Karpas-422 (cell line): ENCODE data around the gene ANKRD62. TPM values are rescaled to one million over a fixed set of nuclear protein-coding genes. Genes with fewer than 3 reads are reported as not detected.
"Not testable (repeated sequence)": the region's sequence is repeated elsewhere in the genome, so short reads cannot be mapped to it uniquely, and the experiment has no call there.

ENCODE experiments used
- DNase-seq: peaks from one replicate; pipeline ENCODE4 v3.0.0-alpha.2; 2015
- H2AFZ ChIP-seq: fragments of 200-600 bp; sonication (generic); 2 replicates; pipeline ENCODE4 v1.6.1; 2014; ENCODE audit warnings: antibody characterized with exemption, low read length, mixed read lengths
- H3K27ac ChIP-seq: fragments of 200-600 bp; sonication (generic); 2 replicates; pipeline ENCODE4 v1.5.1; 2014; ENCODE audit warnings: mild to moderate bottlenecking, low read length, moderate library complexity
- H3K27me3 ChIP-seq: fragments of 200-600 bp; sonication (generic); 2 replicates; pipeline ENCODE4 v1.6.1; 2014; ENCODE audit warnings: low read length, mixed read lengths
- H3K36me3 ChIP-seq: fragments of 200-600 bp; sonication (generic); 2 replicates; pipeline ENCODE4 v1.6.1; 2014; ENCODE audit warnings: low read length, mixed read lengths; ENCODE audit not compliant: insufficient read depth
- H3K4me1 ChIP-seq: fragments of 200-600 bp; sonication (generic); 2 replicates; pipeline ENCODE4 v1.6.1; 2014; ENCODE audit warnings: mild to moderate bottlenecking, low read length, mixed read lengths
- H3K4me2 ChIP-seq: fragments of 200-600 bp; sonication (generic); 2 replicates; pipeline ENCODE4 v1.6.1; 2014; ENCODE audit warnings: low read length, low read depth, mild to moderate bottlenecking; ENCODE audit not compliant: poor library complexity, severe bottlenecking
- H3K4me3 ChIP-seq: fragments of 200-600 bp; sonication (generic); 2 replicates; pipeline ENCODE4 v1.5.1; 2014; ENCODE audit warnings: mild to moderate bottlenecking, antibody characterized with exemption, low read length, mixed read lengths
- H3K79me2 ChIP-seq: fragments of 200-600 bp; sonication (generic); 2 replicates; pipeline ENCODE4 v1.6.1; 2014; ENCODE audit warnings: mild to moderate bottlenecking, low read length, mixed read lengths
- H3K9ac ChIP-seq: fragments of 200-600 bp; sonication (generic); 2 replicates; pipeline ENCODE4 v1.6.0; 2014; ENCODE audit warnings: low read length
- H3K9me2 ChIP-seq: fragments of 200-600 bp; sonication (generic), shearing (Covaris generic); replicated peaks from 2 replicates; pipeline ENCODE4 v1.6.0; 2014; ENCODE audit warnings: mild to moderate bottlenecking, low read length, moderate library complexity; ENCODE audit not compliant: insufficient read depth
- H3K9me3 ChIP-seq: fragments of 300-700, 200-600 bp; sonication (generic); 2 replicates; pipeline ENCODE4 v1.6.1; 2014; ENCODE audit warnings: low read length, mixed read lengths
- H4K20me1 ChIP-seq: fragments of 200-600 bp; sonication (generic); 2 replicates; pipeline ENCODE4 v1.6.1; 2014; ENCODE audit warnings: mild to moderate bottlenecking, antibody characterized with exemption, low read length, low read depth; ENCODE audit not compliant: insufficient read depth
- total RNA-seq: library from RNA; depleted of rRNA; stranded (reverse); fragments of >200 nt; shearing (Covaris generic); gene quantifications from 2 replicates; pipeline ENCODE4 v1.2.3, GENCODE V29; 2014; ENCODE audit warnings: low replicate concordance

ANKRD62 gene
- total RNA-seq, 1 experiment from 2014 or later: not detected

DNA sequence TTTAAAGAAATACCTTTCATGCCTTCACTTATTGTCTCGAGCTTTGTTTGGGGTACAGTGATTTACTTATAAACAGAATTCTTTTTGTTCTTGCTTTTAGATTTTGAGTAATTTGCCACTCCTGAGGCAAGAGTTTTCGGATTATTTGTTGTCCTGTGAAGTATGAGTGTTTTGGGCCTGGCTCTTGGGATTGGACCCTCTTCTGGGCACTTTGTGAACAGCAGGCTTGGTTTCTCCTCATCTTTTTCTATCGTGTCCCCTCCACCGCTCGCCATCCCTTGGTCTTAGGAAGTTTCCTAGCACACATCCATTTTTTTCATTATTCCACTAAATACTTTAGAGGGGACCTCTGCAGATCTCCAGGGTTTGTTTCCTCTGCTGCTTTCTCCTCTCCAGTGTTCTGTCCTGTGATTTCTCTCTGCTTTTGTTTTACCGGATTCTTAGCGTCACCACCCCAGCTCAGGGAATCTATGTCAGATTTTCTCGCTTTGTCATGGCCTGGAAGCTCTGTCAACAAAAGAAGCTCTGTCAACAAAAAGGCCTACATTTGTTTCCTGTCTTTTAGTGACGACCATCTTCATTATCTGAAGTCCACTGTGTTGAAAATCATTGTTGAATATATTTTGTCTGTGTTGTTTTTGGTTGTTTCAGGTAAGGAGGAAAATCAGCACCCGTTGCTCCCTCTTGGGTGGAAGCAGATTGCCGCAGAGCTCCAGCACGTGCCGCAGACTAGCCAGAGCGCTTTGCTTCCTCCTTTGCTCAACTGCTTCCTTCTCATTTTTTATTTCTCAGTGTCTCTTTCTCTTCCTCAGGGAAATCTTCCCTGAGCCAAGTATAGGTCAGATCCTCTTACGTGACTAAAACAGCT lies 27.8 kb downstream of the ANKRD62 start:
- Histone ChIP-seq H3K27me3 (no peaks in the 10 kb centered on the region), H3K4me1 (no peaks in the 10 kb centered on the region), H3K9me3 (no peaks in the 10 kb centered on the region)

DNA sequence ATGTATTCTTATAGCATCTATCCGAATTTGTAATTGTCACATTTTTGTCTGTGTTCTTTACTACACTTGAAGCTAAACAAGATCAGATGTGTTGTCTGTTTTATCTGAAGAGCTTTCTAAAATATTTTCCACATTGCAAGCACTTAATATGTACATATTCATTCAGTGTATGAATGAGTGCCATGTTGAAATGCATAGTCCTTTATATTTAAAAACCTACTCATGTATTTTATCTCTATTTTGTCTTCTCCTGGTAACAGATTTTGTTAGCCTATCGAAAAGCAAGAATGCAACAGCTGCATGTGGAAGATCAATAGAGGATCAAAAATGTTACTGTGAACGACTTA lies 28.4 kb downstream of the ANKRD62 start:
- H3K79me2 ChIP-seq, H3K9me3 ChIP-seq, H3K9me2 ChIP-seq, H4K20me1 ChIP-seq, H3K36me3 ChIP-seq, H3K27ac ChIP-seq, DNase-seq, H3K4me1 ChIP-seq, H3K4me2 ChIP-seq, H3K9ac ChIP-seq, H3K27me3 ChIP-seq, H3K4me3 ChIP-seq, H2AFZ ChIP-seq: not testable (repeated sequence)

More for the DNA sequence above, 27.8 kb downstream of the ANKRD62 start:
- Histone ChIP-seq H3K4me2 (no peak overlapping the region), H3K79me2 (no peaks in the 10 kb centered on the region), H4K20me1 (no peaks in the 10 kb centered on the region), H3K27ac (no peak overlapping the region), H2AFZ (no peak overlapping the region), H3K9me2 (no peaks in the 10 kb centered on the region), H3K9ac (no peak overlapping the region), H3K4me3 (no peak overlapping the region), H3K36me3 (no peaks in the 10 kb centered on the region)
- peak; percentile 42 for DNase-seq

DNA sequence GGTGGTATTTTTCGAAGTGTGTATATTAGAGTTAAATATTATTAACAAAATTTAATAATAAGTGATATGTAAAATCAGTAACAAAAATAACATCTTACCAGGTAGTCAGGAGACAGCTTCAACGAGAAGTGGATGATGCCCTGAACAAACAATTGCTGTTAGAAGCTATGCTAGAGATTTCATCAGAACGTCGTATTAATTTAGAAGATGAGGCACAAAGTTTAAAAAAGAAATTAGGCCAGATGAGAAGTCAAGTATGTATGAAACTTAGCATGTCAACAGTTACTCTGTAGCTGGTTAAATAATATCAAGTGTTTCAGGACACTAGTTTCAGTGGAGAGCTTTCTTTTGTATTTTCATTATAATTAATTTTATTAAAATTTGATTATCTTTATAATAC lies 34.0 kb downstream of the ANKRD62 start:
- not testable (repeated sequence) for H3K9ac ChIP-seq, DNase-seq, H3K9me3 ChIP-seq, H3K27me3 ChIP-seq, H3K27ac ChIP-seq, H3K9me2 ChIP-seq, H3K4me1 ChIP-seq, H3K4me2 ChIP-seq, H2AFZ ChIP-seq, H3K79me2 ChIP-seq, H4K20me1 ChIP-seq, H3K36me3 ChIP-seq, H3K4me3 ChIP-seq

DNA sequence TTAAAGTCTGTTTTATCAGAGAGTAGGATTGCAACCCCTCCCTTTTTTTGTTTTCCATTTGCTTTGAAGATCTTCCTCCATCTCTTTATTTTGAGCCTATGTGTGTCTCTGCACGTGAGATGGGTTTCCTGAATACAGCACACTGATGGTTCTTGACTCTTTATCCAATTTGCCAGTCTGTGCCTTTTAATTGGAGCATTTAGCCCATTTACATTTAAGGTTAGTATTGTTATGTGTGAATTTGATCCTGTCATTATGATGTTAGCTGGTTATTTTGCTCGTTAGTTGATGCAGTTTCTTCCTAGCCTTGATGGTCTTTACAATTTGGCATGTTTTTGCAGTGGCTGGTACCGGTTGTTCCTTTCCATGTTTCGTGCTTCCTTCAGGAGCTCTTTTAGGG lies 45.2 kb downstream of the ANKRD62 start:
- not testable (repeated sequence) for H3K9me2 ChIP-seq, H3K27me3 ChIP-seq, H3K9me3 ChIP-seq, H2AFZ ChIP-seq, H3K27ac ChIP-seq, DNase-seq, H3K4me1 ChIP-seq, H4K20me1 ChIP-seq, H3K4me3 ChIP-seq, H3K36me3 ChIP-seq, H3K4me2 ChIP-seq, H3K9ac ChIP-seq, H3K79me2 ChIP-seq

DNA sequence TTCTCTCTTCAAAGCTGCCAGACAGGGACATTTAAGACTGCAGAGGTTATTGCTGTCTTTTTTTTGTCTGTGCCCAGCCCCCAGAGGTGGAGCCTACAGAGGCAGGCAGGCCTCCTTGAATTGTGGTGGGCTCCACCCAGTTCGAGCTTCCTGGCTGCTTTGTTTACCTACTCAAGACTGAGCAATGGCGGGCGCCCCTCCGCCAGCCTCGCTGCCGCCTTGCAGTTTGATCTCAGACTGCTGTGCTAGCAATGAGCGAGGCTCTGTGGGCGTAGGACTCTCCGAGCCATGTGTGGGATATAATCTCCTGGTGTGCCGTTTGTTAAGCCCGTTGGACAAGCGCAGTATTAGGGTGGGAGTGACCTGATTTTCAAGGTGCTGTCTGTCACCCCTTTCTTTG lies 47.2 kb downstream of the ANKRD62 start:
- not testable (repeated sequence) for H3K9ac ChIP-seq

DNA sequence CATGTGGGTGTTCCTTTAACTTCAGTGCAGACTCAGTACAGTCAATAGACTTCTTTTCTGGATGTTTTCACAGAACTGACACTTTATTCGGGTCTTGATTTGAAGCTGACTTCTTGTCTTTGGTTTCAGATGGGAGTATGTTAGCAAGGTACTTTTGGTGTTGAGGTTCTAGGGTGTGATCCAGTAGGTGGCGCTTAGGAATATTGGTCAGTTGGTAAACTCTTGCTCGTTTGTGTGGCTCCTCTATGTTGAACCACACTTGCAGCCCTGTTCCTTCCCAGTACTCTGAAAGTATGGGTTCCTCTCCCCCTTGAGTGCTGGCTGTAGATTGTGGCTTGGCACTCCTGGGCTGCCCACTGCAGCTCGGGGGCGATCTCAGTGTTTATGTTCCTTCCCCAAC lies 48.1 kb downstream of the ANKRD62 start:
- not testable (repeated sequence) for H3K27ac ChIP-seq, H3K4me2 ChIP-seq, DNase-seq, H3K36me3 ChIP-seq, H3K9me3 ChIP-seq, H4K20me1 ChIP-seq, H3K4me3 ChIP-seq, H3K79me2 ChIP-seq, H3K9ac ChIP-seq, H3K4me1 ChIP-seq, H3K27me3 ChIP-seq, H2AFZ ChIP-seq, H3K9me2 ChIP-seq

More for the DNA sequence above, 47.2 kb downstream of the ANKRD62 start:
- H3K4me3 ChIP-seq, H2AFZ ChIP-seq, H3K4me1 ChIP-seq, H3K79me2 ChIP-seq, H3K36me3 ChIP-seq, DNase-seq, H3K9me2 ChIP-seq, H3K27me3 ChIP-seq, H4K20me1 ChIP-seq, H3K27ac ChIP-seq, H3K4me2 ChIP-seq, H3K9me3 ChIP-seq: not testable (repeated sequence)

DNA sequence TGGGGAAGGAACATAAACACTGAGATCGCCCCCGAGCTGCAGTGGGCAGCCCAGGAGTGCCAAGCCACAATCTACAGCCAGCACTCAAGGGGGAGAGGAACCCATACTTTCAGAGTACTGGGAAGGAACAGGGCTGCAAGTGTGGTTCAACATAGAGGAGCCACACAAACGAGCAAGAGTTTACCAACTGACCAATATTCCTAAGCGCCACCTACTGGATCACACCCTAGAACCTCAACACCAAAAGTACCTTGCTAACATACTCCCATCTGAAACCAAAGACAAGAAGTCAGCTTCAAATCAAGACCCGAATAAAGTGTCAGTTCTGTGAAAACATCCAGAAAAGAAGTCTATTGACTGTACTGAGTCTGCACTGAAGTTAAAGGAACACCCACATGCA lies 55.8 kb downstream of the ANKRD62 start:
- H3K36me3 ChIP-seq, H3K9me3 ChIP-seq, H3K79me2 ChIP-seq, H3K9ac ChIP-seq, H3K27me3 ChIP-seq, H3K9me2 ChIP-seq, H3K4me1 ChIP-seq, H3K27ac ChIP-seq, H4K20me1 ChIP-seq, DNase-seq, H2AFZ ChIP-seq, H3K4me3 ChIP-seq, H3K4me2 ChIP-seq: not testable (repeated sequence)

DNA sequence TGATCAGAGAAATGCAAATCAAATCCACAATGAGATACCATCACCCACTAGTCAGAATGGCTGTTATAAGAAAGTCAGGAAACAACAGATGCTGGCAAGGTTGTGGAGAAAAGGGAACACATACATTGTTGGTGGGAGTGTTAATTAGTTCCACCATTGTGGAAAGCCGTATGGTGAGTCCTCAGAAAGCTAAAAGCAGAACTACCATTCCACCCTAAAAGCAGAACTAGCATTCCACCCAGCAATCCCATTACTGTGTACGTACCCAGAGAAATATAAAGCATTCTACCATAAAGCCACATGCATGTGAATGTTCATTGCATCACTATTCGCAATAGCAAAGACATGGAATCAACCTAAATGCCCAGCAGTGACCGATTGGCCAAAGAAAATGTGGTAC lies 60.7 kb downstream of the ANKRD62 start:
- Histone ChIP-seq H3K9ac (no peak overlapping the region), H3K4me2 (no peak overlapping the region), H3K36me3 (no peaks in the 10 kb centered on the region), H3K9me3 (no peaks in the 10 kb centered on the region), H3K27me3 (no peaks in the 10 kb centered on the region), H3K27ac (no peak overlapping the region), H3K9me2 (no peaks in the 10 kb centered on the region), H3K4me1 (no peaks in the 10 kb centered on the region), H3K4me3 (no peak overlapping the region), H4K20me1 (no peaks in the 10 kb centered on the region), H2AFZ (no peak overlapping the region), H3K79me2 (no peaks in the 10 kb centered on the region)
- no peak for DNase-seq
